ENCODE data around the gene DTNBP1. TPM values are rescaled to one million over a fixed set of nuclear protein-coding genes. Genes with fewer than 3 reads are reported as not detected.

Gene DTNBP1
- total RNA-seq, result 10 to 100 TPM; 12.8 to 58.6 (median 26.2) TPM

- peak; percentile 85 to 94 (median 90) for DNase-seq
These were observed at the start of gene DTNBP1 for GRCh38 chr6:15662326-15663129. Gene DTNBP1 (minus strand): TSS chr6:15663028. CDS start chr6:15662869, 159 bp downstream.

GRCh38 chr6:15709651-15710269 is 46.9 kb upstream of the DTNBP1 start:
- H3K27me3 ChIP-seq, result no peaks in the 10 kb centered on the region
- H3K9me3 ChIP-seq, result no peaks in the 10 kb centered on the region
- no peak for DNase-seq
- no peak for TF ChIP-seq POLR2A (IDR thresholded peaks at IDR 0.05)
- TF ChIP-seq CTCF (IDR thresholded peaks at IDR 0.05), result no peak
- H3K27ac ChIP-seq, result no peak overlapping the region
- no peaks in the 10 kb centered on the region for H3K4me1 ChIP-seq
- H3K36me3 ChIP-seq, result no peaks in the 10 kb centered on the region
- H3K4me3 ChIP-seq, result no peak overlapping the region

More at GRCh38 chr6:15662326-15663129, at the start of gene DTNBP1:
- Histone ChIP-seq H3K27ac (peak within 1 kb of the TSS; percentile 88 to 92 (median 90)), H3K4me3 (peak within 1 kb of the TSS; percentile 90 to 93 (median 92)), H3K9me3 (no peaks in the 10 kb centered on the region), H3K27me3 (no peaks in the 10 kb centered on the region), H3K36me3 (no peaks in the 10 kb centered on the region), H3K4me1 (peaks cover 0 to 6% (median 0%) of the 10 kb centered on the region in 4 donors)
- TF ChIP-seq POLR2A (IDR thresholded peaks at IDR 0.05), result peak; percentile 37 to 41
- TF ChIP-seq CTCF (IDR thresholded peaks at IDR 0.05), result no peak

- H3K27me3 ChIP-seq, result no peaks in the 10 kb centered on the region
- H3K27ac ChIP-seq, result no peak overlapping the region
- no peak overlapping the region for H3K4me3 ChIP-seq
- no peaks in the 10 kb centered on the region for H3K36me3 ChIP-seq
- H3K9me3 ChIP-seq, result no peaks in the 10 kb centered on the region
- DNase-seq, result no peak
- no peaks in the 10 kb centered on the region for H3K4me1 ChIP-seq
- TF ChIP-seq CTCF (IDR thresholded peaks at IDR 0.05) (no peak), POLR2A (IDR thresholded peaks at IDR 0.05) (no peak)
These were observed 45.4 kb upstream of the DTNBP1 start for GRCh38 chr6:15708231-15708630.

GRCh38 chr6:15705981-15706380 is 43.2 kb upstream of the DTNBP1 start:
- Histone ChIP-seq H3K27me3 (no peaks in the 10 kb centered on the region), H3K27ac (no peak overlapping the region), H3K36me3 (no peaks in the 10 kb centered on the region), H3K9me3 (no peaks in the 10 kb centered on the region), H3K4me1 (no peaks in the 10 kb centered on the region), H3K4me3 (no peak overlapping the region)
- no peak for DNase-seq
- TF ChIP-seq POLR2A (IDR thresholded peaks at IDR 0.05) (no peak), CTCF (IDR thresholded peaks at IDR 0.05) (no peak)

- DNase-seq, result no peak
- H3K9me3 ChIP-seq, result no peaks in the 10 kb centered on the region
- no peaks in the 10 kb centered on the region for H3K36me3 ChIP-seq
- no peak overlapping the region for H3K4me3 ChIP-seq
- no peaks in the 10 kb centered on the region for H3K27me3 ChIP-seq
- no peak overlapping the region for H3K27ac ChIP-seq
- H3K4me1 ChIP-seq, result no peaks in the 10 kb centered on the region
- no peak for TF ChIP-seq CTCF (IDR thresholded peaks at IDR 0.05)
- no peak for TF ChIP-seq POLR2A (IDR thresholded peaks at IDR 0.05)
These were observed 35.6 kb upstream of the DTNBP1 start for GRCh38 chr6:15698471-15698870.

Measured in Peyer's patch (tissue), 4 donors.